GM12801 (cell line): ENCODE results near the gene PTCH2.

Source experiments
- CTCF ChIP-seq: IDR thresholded peaks from one replicate; pipeline ENCODE4 v1.5.1; 2011; ENCODE audit warnings: control low read depth; ENCODE audit not compliant: insufficient read length; ENCODE audit errors: extremely low read depth

PTCH2 gene

DNA sequence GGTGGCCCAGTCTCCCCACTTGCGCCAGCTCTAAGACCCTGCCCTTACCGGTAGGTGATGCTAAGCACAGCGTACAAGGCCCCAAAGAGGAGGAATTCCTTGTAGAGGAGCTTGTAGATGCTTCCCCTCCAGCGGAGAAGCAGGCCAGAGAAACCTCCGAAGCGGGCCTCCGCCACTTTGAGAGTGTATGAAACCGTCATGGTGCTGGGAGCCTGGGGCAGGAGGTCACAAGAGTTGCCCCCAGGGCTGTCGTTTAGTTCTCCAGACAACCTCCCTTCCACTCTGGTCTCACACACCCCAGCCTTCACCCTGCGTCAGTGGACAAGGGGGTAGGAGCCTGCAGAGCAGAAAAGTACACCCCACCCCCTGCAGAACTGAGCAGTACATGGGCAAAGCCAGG, 55.5 kb downstream of the PTCH2 start:
- no peak for TF ChIP-seq CTCF

- no peak for TF ChIP-seq CTCF
These were observed 56.1 kb downstream of the PTCH2 start for GRCh38 chr1:44786841-44787426.

- peak; percentile 88 for TF ChIP-seq CTCF
These were observed 56.8 kb downstream of the PTCH2 start for GRCh38 chr1:44786138-44786840.

- no peak for TF ChIP-seq CTCF
These were observed 57.4 kb downstream of the PTCH2 start for GRCh38 chr1:44785501-44786137.

DNA sequence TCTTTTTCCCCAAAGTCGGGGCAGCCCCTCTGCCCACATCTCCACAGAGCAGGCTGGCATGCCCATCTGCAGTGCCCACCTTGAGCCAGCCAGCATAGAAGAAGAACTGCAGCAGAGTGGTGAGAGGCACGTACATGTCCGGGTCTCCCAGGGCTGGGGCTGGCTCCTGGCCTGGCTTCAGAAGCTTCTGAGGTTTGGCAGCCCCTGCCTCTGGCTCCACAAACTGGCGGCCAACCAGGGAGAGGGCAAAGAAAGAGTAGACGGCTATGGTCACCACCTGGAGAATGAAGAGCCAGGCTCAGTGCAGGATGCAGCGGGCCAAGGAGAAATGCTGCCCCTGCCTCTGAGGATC, 58.0 kb downstream of the PTCH2 start:
- no peak for TF ChIP-seq CTCF

GRCh38 chr1:44784094-44785028, 58.7 kb downstream of the PTCH2 start:
- no peak for TF ChIP-seq CTCF

- TF ChIP-seq CTCF = no peak
These were observed 59.4 kb downstream of the PTCH2 start for GRCh38 chr1:44783697-44784093.
